Endothelial cell (in vitro differentiated cells): Measurements from ENCODE around the gene IRF1. TPM values are rescaled to one million over a fixed set of nuclear protein-coding genes. Genes with fewer than 3 reads are reported as not detected.

Experiments
- DNase-seq: peaks from one replicate; pipeline ENCODE4 v3.0.0; 2021; ENCODE audit warnings: low spot score
- H3K27ac Mint-ChIP-seq: one replicate; pipeline ENCODE4 v1.8.0; 2021; ENCODE audit warnings: mixed read lengths, inconsistent platforms; ENCODE audit not compliant: unreplicated experiment
- H3K27me3 Mint-ChIP-seq: one replicate; pipeline ENCODE4 v1.8.0; 2021; ENCODE audit warnings: mild to moderate bottlenecking, moderate library complexity, mixed read lengths, inconsistent platforms; ENCODE audit not compliant: unreplicated experiment
- H3K36me3 Mint-ChIP-seq: one replicate; pipeline ENCODE4 v1.8.0; 2021; ENCODE audit warnings: mild to moderate bottlenecking, low read depth, mixed read lengths, inconsistent platforms; ENCODE audit not compliant: unreplicated experiment
- H3K4me1 Mint-ChIP-seq: one replicate; pipeline ENCODE4 v1.8.0; 2021; ENCODE audit warnings: mild to moderate bottlenecking, mixed read lengths, inconsistent platforms; ENCODE audit not compliant: unreplicated experiment
- H3K4me3 Mint-ChIP-seq: one replicate; pipeline ENCODE4 v1.8.0; 2021; ENCODE audit warnings: mild to moderate bottlenecking, mixed read lengths, inconsistent platforms; ENCODE audit not compliant: unreplicated experiment
- H3K9me3 Mint-ChIP-seq: one replicate; pipeline ENCODE4 v1.8.0; 2021; ENCODE audit warnings: mixed read lengths, inconsistent platforms; ENCODE audit not compliant: unreplicated experiment
- total RNA-seq: library from RNA; stranded (reverse); fragmentation: NEBNext Ultra II Directional; extraction: Animal tissue kit (Norgen Biotek cat#: 25700); gene quantifications from one replicate; pipeline ENCODE4 v1.2.1, GENCODE V29; 2021; ENCODE audit not compliant: unreplicated experiment
- TF ChIP-seq, protein P1 (sequence below): fragments of 200-600 bp; sonication (generic); IDR thresholded peaks from one replicate; pipeline ENCODE4 v1.5.0; 2021; ENCODE audit warnings: antibody characterized with exemption; ENCODE audit not compliant: unreplicated experiment

Gene IRF1
- total RNA-seq, 1 donor from 2014 or later = 7.1 TPM

DNA sequence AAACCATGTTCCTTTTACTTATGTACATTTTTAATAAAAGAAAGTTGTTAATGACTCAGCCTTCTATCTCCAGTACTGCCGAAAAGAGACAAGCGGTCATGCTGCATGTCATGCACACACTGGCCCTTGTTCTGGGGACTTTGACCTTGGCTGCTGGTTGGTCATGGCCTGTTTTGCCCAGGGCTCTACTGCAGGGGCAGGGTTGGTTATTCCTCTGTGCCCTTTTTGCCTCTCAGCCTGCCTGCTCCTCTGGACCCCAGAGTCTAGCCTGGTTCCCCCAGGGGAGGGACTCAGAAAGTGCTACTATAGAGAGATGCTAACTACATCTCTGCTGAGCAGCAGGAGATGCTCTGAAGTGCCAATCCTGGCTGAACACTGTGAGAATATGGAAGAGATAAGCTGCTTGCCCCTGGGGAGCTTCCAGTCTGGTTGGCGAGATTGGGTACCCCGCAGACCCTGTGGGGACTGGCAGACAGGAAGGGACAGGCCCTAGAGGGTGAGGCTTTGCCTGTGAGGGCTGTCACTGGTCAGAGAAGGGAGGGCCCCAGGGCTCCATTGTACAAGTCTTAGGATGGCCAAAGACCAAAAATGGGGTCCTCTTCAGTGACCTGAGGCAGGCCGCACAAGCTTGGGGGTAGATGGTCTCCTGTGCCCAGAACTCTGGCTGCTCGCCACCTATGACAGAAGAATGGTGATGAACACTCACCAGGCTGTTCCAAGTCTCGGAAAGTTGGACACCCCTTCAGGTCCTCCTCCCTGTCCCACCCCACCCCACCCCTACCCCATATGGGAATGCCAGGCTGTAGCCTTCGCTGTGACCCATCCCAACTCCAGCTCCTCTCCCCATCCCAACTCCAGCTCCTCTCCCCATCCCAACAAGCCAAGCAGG, 14.3 kb downstream of the IRF1 start:
- H3K9me3 Mint-ChIP-seq = no peaks in the 10 kb centered on the region
- no peaks in the 10 kb centered on the region for H3K36me3 Mint-ChIP-seq
- H3K4me3 Mint-ChIP-seq = no peak overlapping the region
- TF ChIP-seq, protein P1, sequence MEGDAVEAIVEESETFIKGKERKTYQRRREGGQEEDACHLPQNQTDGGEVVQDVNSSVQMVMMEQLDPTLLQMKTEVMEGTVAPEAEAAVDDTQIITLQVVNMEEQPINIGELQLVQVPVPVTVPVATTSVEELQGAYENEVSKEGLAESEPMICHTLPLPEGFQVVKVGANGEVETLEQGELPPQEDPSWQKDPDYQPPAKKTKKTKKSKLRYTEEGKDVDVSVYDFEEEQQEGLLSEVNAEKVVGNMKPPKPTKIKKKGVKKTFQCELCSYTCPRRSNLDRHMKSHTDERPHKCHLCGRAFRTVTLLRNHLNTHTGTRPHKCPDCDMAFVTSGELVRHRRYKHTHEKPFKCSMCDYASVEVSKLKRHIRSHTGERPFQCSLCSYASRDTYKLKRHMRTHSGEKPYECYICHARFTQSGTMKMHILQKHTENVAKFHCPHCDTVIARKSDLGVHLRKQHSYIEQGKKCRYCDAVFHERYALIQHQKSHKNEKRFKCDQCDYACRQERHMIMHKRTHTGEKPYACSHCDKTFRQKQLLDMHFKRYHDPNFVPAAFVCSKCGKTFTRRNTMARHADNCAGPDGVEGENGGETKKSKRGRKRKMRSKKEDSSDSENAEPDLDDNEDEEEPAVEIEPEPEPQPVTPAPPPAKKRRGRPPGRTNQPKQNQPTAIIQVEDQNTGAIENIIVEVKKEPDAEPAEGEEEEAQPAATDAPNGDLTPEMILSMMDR = no peak
- H3K4me1 Mint-ChIP-seq = peaks cover 11% of the 10 kb centered on the region
- no peak for DNase-seq
- H3K27ac Mint-ChIP-seq = no peak overlapping the region
- H3K27me3 Mint-ChIP-seq = peaks cover 3% of the 10 kb centered on the region

DNA sequence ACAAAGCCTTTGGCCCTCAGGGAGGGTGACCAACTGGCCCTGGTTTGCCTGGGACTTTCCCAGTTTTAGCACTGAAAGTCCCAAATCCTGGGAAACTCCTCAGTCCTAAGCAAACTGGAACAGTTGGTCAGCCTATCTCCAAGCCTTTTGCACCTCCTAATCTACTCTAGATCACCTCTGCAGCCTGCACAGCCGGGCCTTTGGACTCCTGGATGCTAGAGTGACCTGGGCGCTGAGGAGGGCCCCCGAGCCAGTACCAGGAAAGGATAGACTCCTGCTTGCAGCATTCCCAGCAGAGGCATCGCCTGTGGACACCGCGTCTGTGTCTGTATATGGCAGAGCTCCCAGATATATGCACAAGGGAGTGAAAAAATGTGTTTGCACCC, 15.1 kb downstream of the IRF1 start:
- Mint-ChIP-seq H3K4me1 (peaks cover 6% of the 10 kb centered on the region), H3K9me3 (no peaks in the 10 kb centered on the region), H3K4me3 (no peak overlapping the region), H3K27me3 (peaks cover 3% of the 10 kb centered on the region), H3K36me3 (no peaks in the 10 kb centered on the region), H3K27ac (no peak overlapping the region)
- TF ChIP-seq, protein P1 = no peak
- DNase-seq = no peak

DNA sequence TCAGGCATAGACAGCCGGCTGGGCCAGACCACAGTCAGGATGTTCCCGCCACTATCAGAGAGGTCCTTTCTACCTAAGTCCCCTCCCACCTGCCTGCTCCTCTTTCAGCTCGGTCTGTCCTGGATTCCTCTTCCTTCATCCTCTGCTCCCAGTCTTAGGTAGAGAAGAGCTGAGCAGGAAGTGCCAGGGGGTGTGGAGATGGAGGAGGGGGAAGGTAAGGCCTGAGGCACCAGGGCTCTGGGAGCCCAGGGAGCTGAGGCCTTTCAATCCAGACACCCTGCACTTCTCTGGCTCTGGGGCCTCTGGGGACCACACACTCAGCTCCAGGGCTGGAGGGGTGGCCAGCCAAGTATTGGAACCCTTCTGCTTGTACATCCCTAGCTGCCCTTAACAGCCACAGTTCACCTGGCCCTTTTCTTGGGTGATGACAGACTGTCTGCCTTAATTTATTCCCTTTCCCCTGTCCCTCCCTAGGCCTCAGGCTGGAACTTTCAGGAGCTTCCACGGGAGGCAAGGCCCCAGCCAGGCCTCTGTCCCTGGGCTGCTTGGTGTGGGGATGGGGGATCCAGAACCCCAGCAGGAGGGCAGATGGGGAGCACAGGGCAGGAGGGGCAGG, 15.6 kb downstream of the IRF1 start:
- Mint-ChIP-seq H3K4me1 (peaks cover 6% of the 10 kb centered on the region), H3K36me3 (no peaks in the 10 kb centered on the region), H3K27me3 (peaks cover 3% of the 10 kb centered on the region), H3K27ac (no peak overlapping the region), H3K4me3 (no peak overlapping the region), H3K9me3 (no peaks in the 10 kb centered on the region)
- no peak for DNase-seq
- TF ChIP-seq, protein P1 = no peak

DNA sequence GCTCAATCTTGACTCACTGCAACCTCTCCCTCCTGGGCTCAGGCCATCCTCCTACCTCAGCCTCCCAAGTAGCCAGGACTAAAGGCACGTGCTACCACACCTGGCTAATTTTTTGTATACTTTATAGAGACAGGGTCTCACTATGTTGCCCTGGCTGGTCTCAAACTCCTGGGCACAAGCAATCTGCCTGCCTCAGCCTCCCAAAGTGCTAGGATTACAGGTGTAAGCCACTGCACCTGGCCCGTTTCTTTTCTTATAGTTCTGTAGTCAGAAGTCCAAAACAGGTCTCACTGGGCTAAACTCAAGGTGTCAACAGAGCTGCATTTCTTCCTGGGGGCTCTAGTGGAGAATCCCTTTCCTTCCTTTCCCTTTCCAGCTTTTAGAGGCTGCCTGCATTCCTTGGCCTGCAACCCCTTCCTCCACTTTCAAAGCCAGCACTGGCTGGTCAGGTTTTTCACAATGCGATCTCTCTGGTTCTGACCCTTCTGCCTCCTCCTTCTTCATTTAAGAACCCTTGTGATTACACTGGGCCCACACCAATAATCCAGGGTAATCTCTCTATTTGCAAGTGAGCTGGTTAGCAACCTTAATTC, 16.3 kb downstream of the IRF1 start:
- no peaks in the 10 kb centered on the region for H3K9me3 Mint-ChIP-seq
- DNase-seq = no peak
- H3K27ac Mint-ChIP-seq = no peak overlapping the region
- no peaks in the 10 kb centered on the region for H3K36me3 Mint-ChIP-seq
- H3K27me3 Mint-ChIP-seq = peaks cover 3% of the 10 kb centered on the region
- TF ChIP-seq, protein P1 = no peak
- peaks cover 6% of the 10 kb centered on the region for H3K4me1 Mint-ChIP-seq
- H3K4me3 Mint-ChIP-seq = no peak overlapping the region

DNA sequence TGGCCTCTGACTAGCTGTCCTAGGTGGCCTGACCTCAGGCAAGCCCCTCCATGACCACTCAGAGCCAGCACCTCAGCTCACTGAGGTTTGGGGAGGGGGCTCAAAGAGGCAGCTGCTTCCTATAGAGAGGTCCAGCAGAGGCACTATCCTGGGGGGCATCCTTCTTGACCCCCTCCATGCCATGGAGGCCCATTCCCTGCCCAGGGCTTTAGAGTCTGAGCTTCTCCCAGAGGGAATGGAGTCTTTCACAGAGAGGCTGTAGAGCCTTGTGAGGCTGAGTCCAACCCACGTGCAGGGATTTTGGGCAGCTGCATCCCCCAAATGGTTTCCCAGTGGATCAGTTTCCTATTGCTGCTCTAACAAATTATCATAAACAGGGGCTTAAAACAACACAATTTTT, 16.9 kb downstream of the IRF1 start:
- Mint-ChIP-seq H3K36me3 (peaks cover 5% of the 10 kb centered on the region), H3K27ac (no peak overlapping the region), H3K9me3 (no peaks in the 10 kb centered on the region), H3K4me3 (no peak overlapping the region), H3K4me1 (peaks cover 6% of the 10 kb centered on the region), H3K27me3 (peaks cover 3% of the 10 kb centered on the region)
- TF ChIP-seq, protein P1 = no peak
- DNase-seq = no peak
